RKO (cell line): ENCODE results near the gene POU2AF1.

Experiments
- DNase-seq: peaks from one replicate; pipeline ENCODE4 v3.0.0-alpha.2; 2016; ENCODE audit warnings: low spot score

Gene POU2AF1

GRCh38 chr11:111361052-111361801, 17.8 kb downstream of the POU2AF1 start:
- no peak for DNase-seq

GRCh38 chr11:111360150-111361043, 18.7 kb downstream of the POU2AF1 start:
- DNase-seq = no peak

- DNase-seq = no peak
Measured at GRCh38 chr11:111359223-111360149, 19.6 kb downstream of the POU2AF1 start.

GRCh38 chr11:111358038-111359001, 20.8 kb downstream of the POU2AF1 start:
- DNase-seq = no peak

- no peak for DNase-seq
Measured at GRCh38 chr11:111357150-111358037, 21.7 kb downstream of the POU2AF1 start.

GRCh38 chr11:111356660-111357048, 22.4 kb downstream of the POU2AF1 start:
- DNase-seq = no peak

GRCh38 chr11:111355956-111356659, 23.0 kb downstream of the POU2AF1 start:
- DNase-seq = no peak

GRCh38 chr11:111355101-111355500, 24.0 kb downstream of the POU2AF1 start:
- no peak for DNase-seq

GRCh38 chr11:111354601-111354891, 24.5 kb downstream of the POU2AF1 start:
- no peak for DNase-seq

- DNase-seq = no peak
Measured at GRCh38 chr11:111353776-111354600, 25.1 kb downstream of the POU2AF1 start.

- no peak for DNase-seq
Measured at GRCh38 chr11:111352935-111353710, 26.0 kb downstream of the POU2AF1 start.

GRCh38 chr11:111352231-111352746, 26.8 kb downstream of the POU2AF1 start:
- DNase-seq = no peak

- DNase-seq = no peak
Measured at GRCh38 chr11:111351374-111352055, 27.6 kb downstream of the POU2AF1 start.

- DNase-seq = no peak
Measured at GRCh38 chr11:111350811-111351210, 28.3 kb downstream of the POU2AF1 start.

- no peak for DNase-seq
Measured at GRCh38 chr11:111349191-111349695, 29.8 kb downstream of the POU2AF1 start.

- DNase-seq = no peak
Measured at GRCh38 chr11:111348147-111348546, 30.9 kb downstream of the POU2AF1 start.

GRCh38 chr11:111347723-111348115, 31.4 kb downstream of the POU2AF1 start:
- peak; percentile 19 for DNase-seq
